Astrocyte (in vitro differentiated cells and primary cell): ENCODE data around the gene VWA8. TPM values are rescaled to one million over a fixed set of nuclear protein-coding genes. Genes with fewer than 3 reads are reported as not detected.

ENCODE experiments used
- DNase-seq: peaks from one replicate; pipeline ENCODE4 v3.0.0-alpha.2; 2010; ENCODE audit warnings: low read depth
- FAIRE-seq: peaks from 2 replicates; lab custom pipeline; 2011; peaks lifted over from hg19 to GRCh38; lab: Jason Lieb, UNC
- H2AFZ ChIP-seq: 2 replicates; pipeline ENCODE4 v1.6.0; 2012; ENCODE audit warnings: low read depth, low read length, inconsistent platforms
- H3K27ac ChIP-seq: 2 replicates; pipeline ENCODE4 v1.5.1; 2011; ENCODE audit warnings: low read depth, low read length, inconsistent platforms
- H3K27me3 ChIP-seq: 2 replicates; pipeline ENCODE4 v1.6.0; 2011; ENCODE audit warnings: low read length, inconsistent platforms; ENCODE audit not compliant: insufficient read depth
- H3K36me3 ChIP-seq: 2 replicates; pipeline ENCODE4 v1.5.1; 2011; ENCODE audit warnings: low read length, inconsistent platforms; ENCODE audit not compliant: insufficient read depth
- H3K4me1 ChIP-seq: 2 replicates; pipeline ENCODE4 v1.5.1; 2011; ENCODE audit warnings: low read length, inconsistent platforms; ENCODE audit not compliant: insufficient read depth
- H3K4me2 ChIP-seq: 2 replicates; pipeline ENCODE4 v1.6.0; 2012; ENCODE audit warnings: low read length, inconsistent platforms
- H3K4me3 ChIP-seq: 2 replicates; pipeline ENCODE4 v1.5.1; 2011; ENCODE audit warnings: low read depth, mild to moderate bottlenecking, low read length, inconsistent platforms; ENCODE audit not compliant: insufficient read depth
- H3K79me2 ChIP-seq: 2 replicates; pipeline ENCODE4 v1.6.0; 2012; ENCODE audit warnings: mild to moderate bottlenecking, low read length, inconsistent platforms; ENCODE audit not compliant: insufficient read depth
- H3K9ac ChIP-seq: 2 replicates; pipeline ENCODE4 v1.6.0; 2012; ENCODE audit warnings: mild to moderate bottlenecking, low read length, inconsistent platforms
- H3K9me3 ChIP-seq: 2 replicates; pipeline ENCODE4 v1.5.1; 2012; ENCODE audit warnings: low read depth, mild to moderate bottlenecking, low read length, inconsistent platforms; ENCODE audit not compliant: insufficient read depth
- H4K20me1 ChIP-seq: 2 replicates; pipeline ENCODE4 v1.6.0; 2012; ENCODE audit warnings: low read length, inconsistent platforms; ENCODE audit not compliant: insufficient read depth
- H3K27ac Mint-ChIP-seq: one replicate; pipeline ENCODE4 v1.8.0; 2021; ENCODE audit warnings: mild to moderate bottlenecking, mixed read lengths; ENCODE audit not compliant: unreplicated experiment
- H3K27me3 Mint-ChIP-seq: one replicate; pipeline ENCODE4 v1.8.0; 2021; ENCODE audit warnings: low read depth, mixed read lengths; ENCODE audit not compliant: unreplicated experiment
- H3K36me3 Mint-ChIP-seq: one replicate; pipeline ENCODE4 v1.8.0; 2021; ENCODE audit warnings: low read depth, mixed read lengths; ENCODE audit not compliant: unreplicated experiment
- H3K4me1 Mint-ChIP-seq: one replicate; pipeline ENCODE4 v1.8.0; 2021; ENCODE audit warnings: low read depth, mixed read lengths; ENCODE audit not compliant: unreplicated experiment
- H3K4me3 Mint-ChIP-seq: one replicate; pipeline ENCODE4 v1.8.0; 2021; ENCODE audit warnings: mild to moderate bottlenecking, moderate library complexity, mixed read lengths; ENCODE audit not compliant: unreplicated experiment
- H3K9me3 Mint-ChIP-seq: one replicate; pipeline ENCODE4 v1.8.0; 2021; ENCODE audit warnings: mild to moderate bottlenecking, mixed read lengths; ENCODE audit not compliant: unreplicated experiment
- EZH2 ChIP-seq: IDR thresholded peaks from 2 replicates; pipeline ENCODE4 v1.6.1; 2012; ENCODE audit warnings: mild to moderate bottlenecking, low read length, inconsistent platforms; ENCODE audit not compliant: insufficient read depth
- total RNA-seq: library from RNA; stranded (reverse); gene quantifications from 2 replicates; pipeline ENCODE4 v1.2.1, GENCODE V29; 2021
- TF ChIP-seq, protein P1 (sequence below): IDR thresholded peaks from 2 replicates; pipeline ENCODE4 v1.5.1; 2011; ENCODE audit warnings: low read depth, mild to moderate bottlenecking, inconsistent platforms, low read length, moderate library complexity; ENCODE audit not compliant: insufficient read depth

The VWA8 gene
- total RNA-seq, 1 donor from 2014 or later: 15.6 TPM

DNA sequence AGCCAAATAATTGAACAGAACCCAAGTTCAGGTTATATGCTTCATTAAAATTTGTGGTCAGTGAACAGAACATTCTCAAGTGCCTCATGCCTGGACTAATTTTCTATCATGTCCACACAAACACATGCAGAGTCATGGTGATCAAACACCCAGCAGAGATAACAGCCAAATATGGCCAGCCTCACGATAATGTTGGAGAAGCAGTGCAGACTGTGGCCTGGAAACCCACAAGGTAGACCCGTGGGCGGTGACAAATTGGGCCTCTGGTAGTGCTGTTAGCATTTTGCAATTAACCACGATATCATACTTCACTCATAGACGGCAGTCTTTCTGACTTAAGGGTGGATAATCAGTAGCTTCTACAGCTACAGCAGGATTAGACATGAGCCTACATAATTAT is 35.0 kb upstream of the VWA8 start:
- Histone ChIP-seq H2AFZ (no peak overlapping the region), H3K27ac (no peak overlapping the region), H3K9ac (no peak overlapping the region), H4K20me1 (no peaks in the 10 kb centered on the region), H3K27me3 (peaks cover 2% of the 10 kb centered on the region), H3K4me3 (no peak overlapping the region), H3K36me3 (no peaks in the 10 kb centered on the region), H3K4me2 (no peak overlapping the region), H3K9me3 (no peaks in the 10 kb centered on the region), H3K79me2 (no peaks in the 10 kb centered on the region), H3K4me1 (no peaks in the 10 kb centered on the region)
- H3K27ac Mint-ChIP-seq: peak overlapping the region; percentile 91
- no peaks in the 10 kb centered on the region for H3K36me3 Mint-ChIP-seq
- H3K9me3 Mint-ChIP-seq: no peaks in the 10 kb centered on the region
- no peak overlapping the region for H3K4me3 Mint-ChIP-seq
- TF ChIP-seq, protein P1, sequence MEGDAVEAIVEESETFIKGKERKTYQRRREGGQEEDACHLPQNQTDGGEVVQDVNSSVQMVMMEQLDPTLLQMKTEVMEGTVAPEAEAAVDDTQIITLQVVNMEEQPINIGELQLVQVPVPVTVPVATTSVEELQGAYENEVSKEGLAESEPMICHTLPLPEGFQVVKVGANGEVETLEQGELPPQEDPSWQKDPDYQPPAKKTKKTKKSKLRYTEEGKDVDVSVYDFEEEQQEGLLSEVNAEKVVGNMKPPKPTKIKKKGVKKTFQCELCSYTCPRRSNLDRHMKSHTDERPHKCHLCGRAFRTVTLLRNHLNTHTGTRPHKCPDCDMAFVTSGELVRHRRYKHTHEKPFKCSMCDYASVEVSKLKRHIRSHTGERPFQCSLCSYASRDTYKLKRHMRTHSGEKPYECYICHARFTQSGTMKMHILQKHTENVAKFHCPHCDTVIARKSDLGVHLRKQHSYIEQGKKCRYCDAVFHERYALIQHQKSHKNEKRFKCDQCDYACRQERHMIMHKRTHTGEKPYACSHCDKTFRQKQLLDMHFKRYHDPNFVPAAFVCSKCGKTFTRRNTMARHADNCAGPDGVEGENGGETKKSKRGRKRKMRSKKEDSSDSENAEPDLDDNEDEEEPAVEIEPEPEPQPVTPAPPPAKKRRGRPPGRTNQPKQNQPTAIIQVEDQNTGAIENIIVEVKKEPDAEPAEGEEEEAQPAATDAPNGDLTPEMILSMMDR: no peak
- TF ChIP-seq EZH2: no peak
- H3K27me3 Mint-ChIP-seq: no peaks in the 10 kb centered on the region
- peaks cover 18% of the 10 kb centered on the region for H3K4me1 Mint-ChIP-seq
- FAIRE-seq (no peak), DNase-seq (peak; percentile 89)

DNA sequence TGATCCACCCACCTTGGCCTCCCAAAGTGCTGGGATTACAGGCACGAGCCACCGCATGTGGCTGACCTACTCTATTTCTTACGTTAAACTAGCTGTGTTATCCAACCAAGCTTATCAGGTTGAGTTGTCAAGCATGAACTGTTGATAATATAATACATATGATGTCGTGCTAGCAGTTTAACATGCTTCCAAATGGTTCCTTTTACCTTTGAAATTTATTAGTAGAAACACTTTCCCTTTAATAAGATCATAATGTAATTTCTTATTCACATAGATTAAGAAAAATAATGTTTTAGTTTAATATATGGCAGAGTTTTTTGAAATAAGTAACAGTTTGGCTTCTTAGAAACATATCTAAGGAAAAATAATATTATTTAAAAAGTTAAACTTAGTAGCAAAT is 34.4 kb upstream of the VWA8 start:
- FAIRE-seq: no peak
- no peak for TF ChIP-seq EZH2
- TF ChIP-seq, protein P1: no peak
- Histone ChIP-seq H2AFZ (no peak overlapping the region), H4K20me1 (no peaks in the 10 kb centered on the region), H3K79me2 (no peaks in the 10 kb centered on the region), H3K27me3 (peaks cover 2% of the 10 kb centered on the region), H3K4me1 (no peaks in the 10 kb centered on the region), H3K4me3 (no peak overlapping the region), H3K9me3 (no peaks in the 10 kb centered on the region), H3K4me2 (no peak overlapping the region), H3K27ac (no peak overlapping the region), H3K36me3 (no peaks in the 10 kb centered on the region), H3K9ac (no peak overlapping the region)
- Mint-ChIP-seq H3K27ac (peak overlapping the region; percentile 91), H3K27me3 (peaks cover 4% of the 10 kb centered on the region), H3K4me3 (no peak overlapping the region), H3K9me3 (no peaks in the 10 kb centered on the region), H3K36me3 (peaks cover 2% of the 10 kb centered on the region), H3K4me1 (peaks cover 12% of the 10 kb centered on the region)
- DNase-seq: no peak

DNA sequence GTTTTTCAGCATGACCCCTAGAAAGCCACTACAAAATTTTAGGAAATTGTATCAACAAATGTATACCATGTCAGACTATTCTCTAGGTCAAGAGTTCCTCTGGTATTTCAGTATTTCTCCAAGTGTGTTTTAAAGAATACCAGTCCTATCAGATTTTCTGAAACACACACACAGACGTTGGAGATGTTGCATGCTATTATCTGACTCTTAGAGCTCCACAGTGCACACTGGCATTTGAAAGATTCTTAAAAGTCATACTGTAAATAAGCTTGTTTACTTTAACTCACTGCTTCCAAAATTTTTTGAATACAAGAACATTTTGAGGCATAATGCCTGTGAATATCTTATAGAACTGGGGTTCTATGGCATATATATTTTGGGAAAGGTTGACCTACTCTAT is 33.8 kb upstream of the VWA8 start:
- peaks cover 2% of the 10 kb centered on the region for H3K27me3 ChIP-seq
- no peaks in the 10 kb centered on the region for H3K9me3 ChIP-seq
- TF ChIP-seq, protein P1: no peak
- no peak for TF ChIP-seq EZH2
- DNase-seq: no peak
- H3K4me3 ChIP-seq: no peak overlapping the region
- no peak overlapping the region for H3K9ac ChIP-seq
- H3K27me3 Mint-ChIP-seq: peaks cover 4% of the 10 kb centered on the region
- H3K27ac ChIP-seq: no peak overlapping the region
- H4K20me1 ChIP-seq: no peaks in the 10 kb centered on the region
- H3K4me2 ChIP-seq: no peak overlapping the region
- H3K36me3 Mint-ChIP-seq: peaks cover 2% of the 10 kb centered on the region
- H3K4me1 ChIP-seq: no peaks in the 10 kb centered on the region
- no peak overlapping the region for H2AFZ ChIP-seq
- no peak for FAIRE-seq
- H3K9me3 Mint-ChIP-seq: no peaks in the 10 kb centered on the region
- H3K79me2 ChIP-seq: no peaks in the 10 kb centered on the region
- peaks cover 7% of the 10 kb centered on the region for H3K4me1 Mint-ChIP-seq
- no peak overlapping the region for H3K4me3 Mint-ChIP-seq
- H3K27ac Mint-ChIP-seq: no peak overlapping the region
- H3K36me3 ChIP-seq: no peaks in the 10 kb centered on the region
